Upper lobe of right lung (tissue), 1 donor: ENCODE measurements around the gene H2AZ1. TPM values are rescaled to one million over a fixed set of nuclear protein-coding genes. Genes with fewer than 3 reads are reported as not detected.
A peak's percentile ranks its signal among the peaks of the same experiment; 100 is the strongest.

Source experiments
- ATAC-seq: fragments of 200-7000 bp; cut with Tn5 transposase; one replicate; pipeline ENCODE4 v1.9.1; 2020; ENCODE audit warnings: mild to moderate bottlenecking, moderate library complexity
- DNase-seq: peaks from one replicate; pipeline ENCODE4 v3.0.0-alpha.2; 2020
- H3K27ac ChIP-seq: fragments of 200-600 bp; one replicate; pipeline ENCODE4 v1.8.0; 2022
- H3K27me3 ChIP-seq: fragments of 200-600 bp; one replicate; pipeline ENCODE4 v1.8.0; 2022; ENCODE audit warnings: mild to moderate bottlenecking
- H3K36me3 ChIP-seq: fragments of 200-600 bp; one replicate; pipeline ENCODE4 v1.8.0; 2022
- H3K4me1 ChIP-seq: fragments of 200-600 bp; one replicate; pipeline ENCODE4 v1.8.0; 2022
- H3K4me3 ChIP-seq: fragments of 200-600 bp; one replicate; pipeline ENCODE4 v1.8.0; 2022; ENCODE audit warnings: mild to moderate bottlenecking
- H3K9me3 ChIP-seq: fragments of 200-600 bp; one replicate; pipeline ENCODE4 v1.8.0; 2022
- CTCF ChIP-seq: fragments of 200-600 bp; IDR thresholded peaks from one replicate; pipeline ENCODE4 v1.8.0; 2022; ENCODE audit warnings: antibody characterized with exemption
- intact Hi-C: fragments of 100-400 bp; cut with DNase I; formaldehyde crosslinking; loops from one replicate; pipeline ENCODE4 v1.11.0; 2022
- total RNA-seq: library from RNA; stranded (reverse); fragmentation: NEBNext Ultra II Directional; extraction: Animal tissue kit (Norgen Biotek cat#: 25700); gene quantifications from one replicate; pipeline ENCODE4 v1.2.1, GENCODE V29; 2021
- donor health status: DM: no; HTN: yes; CAD: no; lungs with severe emphysema.

The H2AZ1 gene
- total RNA-seq, 1 donor from 2014 or later, result 132 TPM

- DNase-seq, result peak; percentile 92
- Histone ChIP-seq H3K9me3 (no peaks in the 10 kb centered on the region), H3K36me3 (peaks cover 7% of the 10 kb centered on the region), H3K27me3 (no peaks in the 10 kb centered on the region), H3K27ac (peak overlapping the region; percentile 73), H3K4me1 (peaks cover 33% of the 10 kb centered on the region), H3K4me3 (peak overlapping the region; percentile 58)
- intact Hi-C loops, result no loop called here
- peak; percentile 88 for TF ChIP-seq CTCF
- peak; percentile 61 for ATAC-seq
These were observed 759 bp downstream of the H2AZ1 start for GRCh38 chr4:99949034-99949998.

GRCh38 chr4:99947608-99948007 lies 2.5 kb downstream of the H2AZ1 start:
- H3K27me3 ChIP-seq, result no peaks in the 10 kb centered on the region
- no peak for DNase-seq
- no peak overlapping the region for H3K4me3 ChIP-seq
- H3K27ac ChIP-seq, result peak overlapping the region; percentile 91
- peaks cover 45% of the 10 kb centered on the region for H3K4me1 ChIP-seq
- no peak for TF ChIP-seq CTCF
- peaks cover 7% of the 10 kb centered on the region for H3K36me3 ChIP-seq
- intact Hi-C loops, result no loop called here
- no peak for ATAC-seq
- no peaks in the 10 kb centered on the region for H3K9me3 ChIP-seq

GRCh38 chr4:99947190-99947578 lies 2.9 kb downstream of the H2AZ1 start:
- Histone ChIP-seq H3K9me3 (no peaks in the 10 kb centered on the region), H3K4me3 (peak overlapping the region; percentile 99), H3K27me3 (no peaks in the 10 kb centered on the region), H3K4me1 (peaks cover 45% of the 10 kb centered on the region), H3K27ac (peak overlapping the region; percentile 91), H3K36me3 (peaks cover 7% of the 10 kb centered on the region)
- intact Hi-C loops, result no loop called here
- no peak for TF ChIP-seq CTCF
- ATAC-seq, result no peak
- DNase-seq, result no peak

GRCh38 chr4:99946356-99947189 lies 3.5 kb downstream of the H2AZ1 start, which contains the start of gene DNAJB14:
Gene DNAJB14 (minus strand): TSS chr4:99946618. CDS start chr4:99946571, 47 bp downstream.
- H3K36me3 ChIP-seq, result peaks cover 7% of the 10 kb centered on the region
- no peak for TF ChIP-seq CTCF
- H3K27ac ChIP-seq, result peak within 1 kb of the TSS; percentile 91
- ATAC-seq, result peak; percentile 77
- intact Hi-C loops, result no loop called here
- peak within 1 kb of the TSS; percentile 99 for H3K4me3 ChIP-seq
- H3K9me3 ChIP-seq, result no peaks in the 10 kb centered on the region
- H3K4me1 ChIP-seq, result peaks cover 49% of the 10 kb centered on the region
- DNase-seq, result peak; percentile 93
- H3K27me3 ChIP-seq, result no peaks in the 10 kb centered on the region

GRCh38 chr4:99945718-99946355 lies 4.2 kb downstream of the H2AZ1 start:
- Histone ChIP-seq H3K9me3 (no peaks in the 10 kb centered on the region), H3K36me3 (peaks cover 7% of the 10 kb centered on the region), H3K27ac (peak overlapping the region; percentile 91), H3K4me3 (peak overlapping the region; percentile 99), H3K27me3 (no peaks in the 10 kb centered on the region), H3K4me1 (peaks cover 43% of the 10 kb centered on the region)
- DNase-seq, result no peak
- intact Hi-C loops, result no loop called here
- peak; percentile 2 for ATAC-seq
- TF ChIP-seq CTCF, result no peak
